Measurements from ENCODE around the gene VSTM2B. TPM values are rescaled to one million over a fixed set of nuclear protein-coding genes. Genes with fewer than 3 reads are reported as not detected.

Gene VSTM2B
- polyA plus RNA-seq, 4 donors: 0.19 to 0.65 (median 0.45) TPM

DNA sequence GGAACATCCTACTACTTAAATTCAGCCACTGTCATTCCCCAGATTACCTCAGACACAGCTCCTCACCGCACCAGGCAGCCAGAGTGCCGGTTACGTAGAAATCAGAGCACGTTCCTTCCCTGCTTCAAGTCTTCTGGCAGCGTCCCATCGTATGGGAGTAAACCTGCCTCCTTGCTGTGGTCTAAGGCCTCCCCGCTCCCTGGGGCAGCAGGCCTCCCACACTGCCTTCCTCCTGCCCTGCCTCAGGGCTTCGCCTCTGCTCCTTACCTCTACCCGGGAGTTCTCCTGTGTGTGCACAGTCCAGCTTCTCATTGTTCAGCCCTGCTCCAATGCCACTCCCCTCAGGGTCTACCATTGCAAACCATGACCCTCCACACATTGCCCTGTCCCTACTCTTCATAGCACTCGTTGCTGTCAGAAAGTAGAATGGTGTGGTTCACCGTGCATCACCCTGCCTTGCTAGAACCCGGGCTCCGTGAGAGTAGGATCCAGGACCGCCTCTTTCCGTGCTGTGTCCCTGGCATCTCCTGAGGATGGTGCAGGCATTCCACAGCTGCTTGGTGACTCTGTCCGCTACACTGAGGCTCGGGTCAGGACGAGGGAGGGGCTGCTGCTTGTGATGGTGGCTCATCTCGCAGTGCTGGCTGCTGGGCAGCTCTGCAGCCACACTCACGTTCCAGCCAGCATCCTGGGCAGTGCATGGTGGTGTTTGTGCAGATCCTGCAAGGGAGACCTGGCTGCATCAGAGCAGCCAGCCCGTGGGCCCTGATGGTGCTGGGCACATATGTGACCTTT is 87.2 kb downstream of the VSTM2B start:
- DNase-seq (ENCODE audit: low read depth in 4 of 4, low spot score in 3 of 4): no peak

- no peak for DNase-seq (ENCODE audit: low read depth in 4 of 4, low spot score in 3 of 4)
Measured at GRCh38 chr19:29614046-29614445, 88.3 kb downstream of the VSTM2B start.

Other genes starting within 250 kb of the VSTM2B start
- 10 to 100 TPM; 65.2 to 73.9 (median 73.5) TPM for gene POP4, start 80.3 kb downstream of the VSTM2B start, polyA plus RNA-seq (ENCODE audit: insufficient read length in 4 of 4)
- 1 to 10 TPM; 1.5 to 2.4 (median 1.5) TPM for gene PLEKHF1, start 139.5 kb downstream of the VSTM2B start, polyA plus RNA-seq (ENCODE audit: insufficient read length in 4 of 4)
- 10 to 100 TPM; 23.6 to 26.6 (median 24.4) TPM for gene C19orf12, start 189.3 kb downstream of the VSTM2B start, polyA plus RNA-seq (ENCODE audit: insufficient read length in 4 of 4)

Measured in right renal pelvis (tissue), 4 donors.